IPS-NIHi7 (cell line): ENCODE measurements around the gene DOCK3.

Experiments used
- DNase-seq: peaks from one replicate; pipeline ENCODE4 v3.0.0; 2012; ENCODE audit warnings: mixed read lengths; ENCODE audit errors: extremely low spot score

Gene DOCK3

GRCh38 chr3:50674349-50675178, at the start of gene DOCK3:
DOCK3 (plus strand) TSS chr3:50674927; CDS start chr3:50675264, 337 bp downstream.
- peak; percentile 85 for DNase-seq

GRCh38 chr3:50625231-50626182, 49.2 kb upstream of the DOCK3 start:
- no peak for DNase-seq

- DNase-seq, result no peak
Observed at GRCh38 chr3:50626401-50626800, 48.3 kb upstream of the DOCK3 start.

GRCh38 chr3:50627407-50628051, 47.2 kb upstream of the DOCK3 start:
- peak; percentile 76 for DNase-seq

- no peak for DNase-seq
Observed at GRCh38 chr3:50628601-50629000, 46.1 kb upstream of the DOCK3 start.

GRCh38 chr3:50630394-50630793, 44.3 kb upstream of the DOCK3 start:
- no peak for DNase-seq

- DNase-seq, result no peak
Observed at GRCh38 chr3:50630877-50631276, 43.9 kb upstream of the DOCK3 start.

- DNase-seq, result no peak
Observed at GRCh38 chr3:50632450-50632849, 42.3 kb upstream of the DOCK3 start.

GRCh38 chr3:50633230-50633790, 41.4 kb upstream of the DOCK3 start:
- no peak for DNase-seq

GRCh38 chr3:50635066-50635465, 39.7 kb upstream of the DOCK3 start:
- no peak for DNase-seq

- peak; percentile 80 for DNase-seq
Observed at GRCh38 chr3:50637011-50637410, 37.7 kb upstream of the DOCK3 start.

- no peak for DNase-seq
Observed at GRCh38 chr3:50637945-50638344, 36.8 kb upstream of the DOCK3 start.

GRCh38 chr3:50639055-50639494, 35.7 kb upstream of the DOCK3 start:
- no peak for DNase-seq

- DNase-seq, result no peak
Observed at GRCh38 chr3:50642382-50642781, 32.3 kb upstream of the DOCK3 start.

- no peak for DNase-seq
Observed at GRCh38 chr3:50644561-50644960, 30.2 kb upstream of the DOCK3 start.

GRCh38 chr3:50645378-50645777, 29.3 kb upstream of the DOCK3 start:
- DNase-seq, result no peak

GRCh38 chr3:50648313-50648712, 26.4 kb upstream of the DOCK3 start:
- DNase-seq, result peak; percentile 38

GRCh38 chr3:50648944-50649343, 25.8 kb upstream of the DOCK3 start:
- DNase-seq, result no peak

GRCh38 chr3:50649451-50649931, 25.2 kb upstream of the DOCK3 start:
- DNase-seq, result no peak

GRCh38 chr3:50650018-50650417, 24.7 kb upstream of the DOCK3 start:
- DNase-seq, result no peak

GRCh38 chr3:50651445-50651844, 23.3 kb upstream of the DOCK3 start:
- no peak for DNase-seq
